PC-3 (cell line): ENCODE data around the gene TPST2.

Experiments
- EZH2 ChIP-seq: fragments of 300-600 bp; sonication (generic); IDR thresholded peaks from one replicate; pipeline ENCODE4 v1.6.1; 2017; ENCODE audit warnings: antibody characterized with exemption, mild to moderate bottlenecking, low read length; ENCODE audit not compliant: unreplicated experiment
- EZH2phosphoT487 ChIP-seq: fragments of 300-600 bp; sonication (generic); IDR thresholded peaks from 2 replicates; pipeline ENCODE4 v1.6.1; 2018; ENCODE audit warnings: mild to moderate bottlenecking, antibody characterized with exemption, low read length, borderline replicate concordance
- TF ChIP-seq, protein P1 (sequence below): fragments of 300-600 bp; sonication (generic); conservative IDR thresholded peaks from 2 replicates; pipeline ENCODE4 v1.5.1; 2017; ENCODE audit warnings: antibody characterized with exemption, low read depth, mild to moderate bottlenecking, low read length

GRCh38 chr22:26522012-26522411 lies 67.9 kb downstream of the TPST2 start:
- TF ChIP-seq, protein P1, sequence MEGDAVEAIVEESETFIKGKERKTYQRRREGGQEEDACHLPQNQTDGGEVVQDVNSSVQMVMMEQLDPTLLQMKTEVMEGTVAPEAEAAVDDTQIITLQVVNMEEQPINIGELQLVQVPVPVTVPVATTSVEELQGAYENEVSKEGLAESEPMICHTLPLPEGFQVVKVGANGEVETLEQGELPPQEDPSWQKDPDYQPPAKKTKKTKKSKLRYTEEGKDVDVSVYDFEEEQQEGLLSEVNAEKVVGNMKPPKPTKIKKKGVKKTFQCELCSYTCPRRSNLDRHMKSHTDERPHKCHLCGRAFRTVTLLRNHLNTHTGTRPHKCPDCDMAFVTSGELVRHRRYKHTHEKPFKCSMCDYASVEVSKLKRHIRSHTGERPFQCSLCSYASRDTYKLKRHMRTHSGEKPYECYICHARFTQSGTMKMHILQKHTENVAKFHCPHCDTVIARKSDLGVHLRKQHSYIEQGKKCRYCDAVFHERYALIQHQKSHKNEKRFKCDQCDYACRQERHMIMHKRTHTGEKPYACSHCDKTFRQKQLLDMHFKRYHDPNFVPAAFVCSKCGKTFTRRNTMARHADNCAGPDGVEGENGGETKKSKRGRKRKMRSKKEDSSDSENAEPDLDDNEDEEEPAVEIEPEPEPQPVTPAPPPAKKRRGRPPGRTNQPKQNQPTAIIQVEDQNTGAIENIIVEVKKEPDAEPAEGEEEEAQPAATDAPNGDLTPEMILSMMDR = no peak
- TF ChIP-seq EZH2phosphoT487 (no peak), EZH2 (no peak)
